AG04450 (cell line): ENCODE measurements around the gene ARHGAP22. TPM values are rescaled to one million over a fixed set of nuclear protein-coding genes. Genes with fewer than 3 reads are reported as not detected.

Experiments used
- CTCF ChIA-PET: fragments of 300-600, 350-600 bp; formaldehyde crosslinking; extraction: SDS; loops from one replicate; lab custom pipeline; 2022; ENCODE audit warnings: antibody characterized with exemption, inconsistent platforms; lab: Charles Lee
- POLR2A ChIA-PET: fragments of 350-600 bp; formaldehyde crosslinking; extraction: SDS; loops from one replicate; lab custom pipeline; 2021; ENCODE audit warnings: antibody characterized with exemption, inconsistent platforms; lab: Yijun Ruan, JAX
- DNase-seq: peaks from one replicate; pipeline ENCODE4 v3.0.0-alpha.2; 2011; ENCODE audit warnings: low read depth, low spot score
- H3K27ac ChIP-seq: one replicate; pipeline ENCODE4 v1.5.1; 2012; ENCODE audit warnings: low read depth, low read length, control low read depth
- H3K27me3 ChIP-seq: one replicate; pipeline ENCODE4 v1.6.0; 2012; ENCODE audit warnings: low read length; ENCODE audit not compliant: control insufficient read depth, insufficient read depth
- H3K4me3 ChIP-seq: 2 replicates; pipeline ENCODE4 v1.5.1; 2011; ENCODE audit warnings: mild to moderate bottlenecking, low read depth, low read length, control low read depth
- H3K9me3 ChIP-seq: 2 replicates; pipeline ENCODE4 v1.5.1; 2012; ENCODE audit warnings: low read length; ENCODE audit not compliant: control insufficient read depth, insufficient read depth
- CTCF ChIP-seq: IDR thresholded peaks from 2 replicates; pipeline ENCODE4 v1.5.1; 2011; ENCODE audit warnings: low read depth, low read length, control low read depth, inconsistent platforms
- polyA plus RNA-seq: library from polyadenylated mRNA; depleted of rRNA; stranded (reverse); fragments of >200 nt; gene quantifications from 2 replicates; pipeline ENCODE4 v1.2.3, GENCODE V29; 2011

ARHGAP22 gene
- polyA plus RNA-seq, 1 experiment = 8.2 TPM

GRCh38 chr10:48494073-48494472 is 110.8 kb downstream of the ARHGAP22 start:
- no peak for DNase-seq
- TF ChIP-seq CTCF = no peak
- ChIA-PET POLR2A (no interaction called here), CTCF (interaction anchor here (1.5 to 1.6 kb wide), 2 partner anchors 31 to 162 kb away, joined by 3 to 4 read pairs; no protein-coding TSS in a partner anchor)
- no peak overlapping the region for H3K27ac ChIP-seq
- H3K9me3 ChIP-seq = no peaks in the 10 kb centered on the region
- no peaks in the 10 kb centered on the region for H3K27me3 ChIP-seq
- no peak overlapping the region for H3K4me3 ChIP-seq

GRCh38 chr10:48493083-48493871 is 111.6 kb downstream of the ARHGAP22 start:
- Histone ChIP-seq H3K9me3 (no peaks in the 10 kb centered on the region), H3K27ac (no peak overlapping the region), H3K4me3 (no peak overlapping the region), H3K27me3 (no peaks in the 10 kb centered on the region)
- CTCF ChIA-PET = interaction anchor here (1.5 kb wide), 1 partner anchor 31 kb away, joined by 3 read pairs; no protein-coding TSS in a partner anchor
- DNase-seq = no peak
- no peak for TF ChIP-seq CTCF
- POLR2A ChIA-PET = no interaction called here

- H3K4me3 ChIP-seq = no peak overlapping the region
- POLR2A ChIA-PET = no interaction called here
- no peak for DNase-seq
- H3K27ac ChIP-seq = no peak overlapping the region
- no peaks in the 10 kb centered on the region for H3K27me3 ChIP-seq
- TF ChIP-seq CTCF = no peak
- CTCF ChIA-PET = no interaction called here
- no peaks in the 10 kb centered on the region for H3K9me3 ChIP-seq
Observed at GRCh38 chr10:48492201-48492600, 112.7 kb downstream of the ARHGAP22 start.

GRCh38 chr10:48491392-48492139 is 113.3 kb downstream of the ARHGAP22 start:
- Histone ChIP-seq H3K27ac (no peak overlapping the region), H3K27me3 (no peaks in the 10 kb centered on the region), H3K4me3 (no peak overlapping the region), H3K9me3 (no peaks in the 10 kb centered on the region)
- DNase-seq = no peak
- no peak for TF ChIP-seq CTCF
- ChIA-PET CTCF (no interaction called here), POLR2A (no interaction called here)

GRCh38 chr10:48490946-48491345 is 113.9 kb downstream of the ARHGAP22 start:
- Histone ChIP-seq H3K4me3 (no peak overlapping the region), H3K27me3 (no peaks in the 10 kb centered on the region), H3K27ac (no peak overlapping the region), H3K9me3 (no peaks in the 10 kb centered on the region)
- CTCF ChIA-PET = no interaction called here
- POLR2A ChIA-PET = no interaction called here
- DNase-seq = no peak
- TF ChIP-seq CTCF = no peak
